IPS DF 6.9 (cell line): Measurements from ENCODE around the gene KIAA0232.

Experiments used
- DNase-seq: peaks from one replicate; pipeline ENCODE4 v3.0.0-alpha.2; 2013; ENCODE audit warnings: low read depth, low spot score
- H3K27ac ChIP-seq: one replicate; pipeline ENCODE4 v1.5.1; 2013; ENCODE audit warnings: low read length, control low read depth
- H3K27me3 ChIP-seq: 2 replicates; pipeline ENCODE4 v1.6.1; 2013; ENCODE audit warnings: mild to moderate bottlenecking, low read length; ENCODE audit not compliant: control insufficient read depth, insufficient read depth
- H3K36me3 ChIP-seq: 2 replicates; pipeline ENCODE4 v1.6.1; 2013; ENCODE audit warnings: low read length; ENCODE audit not compliant: control insufficient read depth, insufficient read depth
- H3K4me1 ChIP-seq: 2 replicates; pipeline ENCODE4 v1.6.1; 2013; ENCODE audit warnings: low read length; ENCODE audit not compliant: control insufficient read depth, insufficient read depth
- H3K4me3 ChIP-seq: 2 replicates; pipeline ENCODE4 v1.5.1; 2013; ENCODE audit warnings: mild to moderate bottlenecking, low read length
- H3K9me3 ChIP-seq: 2 replicates; pipeline ENCODE4 v1.6.1; 2013; ENCODE audit warnings: low read length, inconsistent platforms; ENCODE audit not compliant: control insufficient read depth, insufficient read depth
- WGBS: extraction: QIAGEN DNeasy Blood & Tissue Kit; methylation state at CpG from one replicate; pipeline ENCODE4 v1.1.7; 2013; ENCODE audit warnings: mixed read lengths, missing lambda C conversion rate; ENCODE audit not compliant: insufficient read length, insufficient coverage; 5-methylcytosine and 5-hydroxymethylcytosine counted together

The KIAA0232 gene

DNA sequence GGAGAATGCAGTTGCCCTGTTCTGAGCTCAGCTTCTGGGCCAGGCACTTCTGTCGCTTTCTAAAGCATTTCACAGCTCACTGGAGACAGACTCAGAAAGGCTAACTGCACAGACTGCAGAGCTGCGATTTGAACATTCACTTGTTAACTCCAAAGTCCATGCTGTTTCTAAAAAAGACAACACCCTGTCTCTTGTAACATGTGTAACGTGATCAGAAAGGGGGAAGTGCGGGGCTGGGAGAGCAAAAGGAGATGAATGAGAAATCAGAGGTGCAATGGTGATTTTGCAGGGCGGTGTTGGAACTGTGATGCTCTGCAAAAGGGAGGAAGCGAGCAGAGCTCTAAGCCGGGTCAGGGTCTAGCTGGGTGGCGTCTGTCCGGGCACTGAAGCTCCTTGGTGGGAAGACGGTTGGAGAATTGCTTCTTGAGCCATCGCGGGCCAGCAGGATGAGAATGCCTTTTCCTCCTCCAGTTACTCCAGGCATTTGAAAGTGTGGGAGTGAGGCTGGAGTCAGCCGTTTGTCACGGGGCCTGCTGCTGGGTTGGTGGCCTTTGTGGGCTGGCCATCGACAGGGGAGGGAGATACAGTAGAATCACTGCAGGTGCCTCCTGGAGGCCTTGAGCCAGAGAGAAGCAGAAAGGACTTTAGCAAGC lies 147.4 kb downstream of the KIAA0232 start:
- Histone ChIP-seq H3K36me3 (no peaks in the 10 kb centered on the region), H3K27ac (no peak overlapping the region), H3K4me1 (no peaks in the 10 kb centered on the region; the same call in 1 of the 2 replicates), H3K27me3 (no peaks in the 10 kb centered on the region), H3K4me3 (no peak overlapping the region), H3K9me3 (no peaks in the 10 kb centered on the region)
- no CpG with 5 or more reads among the region's 15 CpGs for WGBS
- no peak for DNase-seq

- Histone ChIP-seq H3K27ac (no peak overlapping the region), H3K36me3 (no peaks in the 10 kb centered on the region), H3K4me1 (no peaks in the 10 kb centered on the region; the same call in 1 of the 2 replicates), H3K4me3 (no peak overlapping the region), H3K27me3 (no peaks in the 10 kb centered on the region), H3K9me3 (no peaks in the 10 kb centered on the region)
- no peak for DNase-seq
- no CpG with 5 or more reads among the region's 3 CpGs for WGBS
These were observed 149.9 kb downstream of the KIAA0232 start for GRCh38 chr4:6932475-6932874.

DNA sequence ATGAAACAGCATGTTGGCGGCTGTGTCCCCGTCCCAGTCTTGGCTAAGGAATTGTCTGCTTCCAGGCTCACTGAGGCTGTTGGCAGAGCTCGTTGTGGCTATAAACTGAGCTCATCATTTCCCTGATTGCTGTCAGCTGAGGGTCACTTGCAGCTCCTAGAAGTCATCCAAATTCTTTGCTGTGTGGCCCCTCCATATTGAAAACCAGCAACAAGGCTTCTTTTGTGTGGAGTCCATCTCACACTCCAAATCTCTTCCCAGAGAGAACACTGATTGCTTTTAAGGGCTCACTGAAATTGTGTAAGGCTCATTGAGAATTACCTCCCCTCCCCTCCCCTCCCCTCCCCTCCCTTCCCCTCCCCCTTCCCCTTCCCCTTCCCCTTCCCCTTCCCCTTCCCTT lies 150.4 kb downstream of the KIAA0232 start:
- Histone ChIP-seq H3K9me3 (no peaks in the 10 kb centered on the region), H3K4me1 (no peaks in the 10 kb centered on the region; the same call in 1 of the 2 replicates), H3K4me3 (no peak overlapping the region), H3K36me3 (no peaks in the 10 kb centered on the region), H3K27ac (no peak overlapping the region), H3K27me3 (no peaks in the 10 kb centered on the region)
- no CpG with 5 or more reads among the region's 3 CpGs for WGBS
- DNase-seq = no peak
